Measurements from ENCODE around the gene FOCAD. TPM values are rescaled to one million over a fixed set of nuclear protein-coding genes. Genes with fewer than 3 reads are reported as not detected.

Gene FOCAD
- total and polyA plus RNA-seq, 10 of the 15 experiments (the other 5 are each of a cell fraction or from before 2014, with no cell fraction given), result 13.7 to 93.0 (median 41.8) TPM

- TF ChIP-seq ZBTB33 (IDR thresholded peaks at IDR 0.05), result no peak
- no peak for TF ChIP-seq HDAC2 (IDR thresholded peaks at IDR 0.05)
- 0 out of 2 replicates have a peak, but pooled peaks have one; percentile 7 for TF ChIP-seq ASH2L (IDR thresholded peaks at IDR 0.05; ENCODE audit: borderline replicate concordance, low read depth)
- TF ChIP-seq STAT3 (IDR thresholded peaks at IDR 0.05; ENCODE audit: low read depth, low read length), result no peak
- no peak for TF ChIP-seq RAD21 (IDR thresholded peaks at IDR 0.05; ENCODE audit: insufficient read depth, low read depth, low read length)
- TF ChIP-seq ATF3 (IDR thresholded peaks at IDR 0.05; ENCODE audit: borderline replicate concordance, extremely low read depth, low read depth, low read length), result no peak
- no peak for TF ChIP-seq SP1 (IDR thresholded peaks at IDR 0.05; ENCODE audit: low read depth, low read length)
- TF ChIP-seq RELB (IDR thresholded peaks at IDR 0.05; ENCODE audit: low read depth), result peak; percentile 29; the same call in 1 of the 2 replicates
- TF ChIP-seq NFYB (IDR thresholded peaks at IDR 0.05; ENCODE audit: insufficient read depth, low read depth, low read length), result no peak
- TF ChIP-seq DPF2 (IDR thresholded peaks at IDR 0.05), result no peak
- TF ChIP-seq ZNF24 (IDR thresholded peaks at IDR 0.05), result no peak
- no peak for TF ChIP-seq MXI1 (IDR thresholded peaks at IDR 0.05; ENCODE audit: low read depth, low read length)
- TF ChIP-seq NBN (IDR thresholded peaks at IDR 0.05), result no peak
- TF ChIP-seq ATF7 (IDR thresholded peaks at IDR 0.05; ENCODE audit: low read depth), result 0 out of 2 replicates have a peak, but pooled peaks have one; percentile 18
- no peak for TF ChIP-seq SIX5 (IDR thresholded peaks at IDR 0.05; ENCODE audit: low read depth, low read length, severe bottlenecking)
- TF ChIP-seq HDAC6 (IDR thresholded peaks at IDR 0.05; ENCODE audit: unreplicated experiment), result no peak
- 0 out of 4 replicates have a peak, but pooled peaks of 1 of the 2 experiments have one; percentile 40 for TF ChIP-seq ETV6 (conservative IDR thresholded peaks at IDR 0.05 in 1 of 2, IDR thresholded peaks at IDR 0.05 in 1 of 2; ENCODE audit: borderline replicate concordance in 1 of 2, low read depth in 1 of 2)
- no peak for TF ChIP-seq CEBPZ (IDR thresholded peaks at IDR 0.05; ENCODE audit: low read depth, low read length)
- peak in 1 of 2 experiments; percentile 57; a peak in 1 of 4 replicates for TF ChIP-seq SRF (IDR thresholded peaks at IDR 0.05; ENCODE audit: low read depth in 2 of 2, low read length in 2 of 2)
- no peak for TF ChIP-seq PAX8 (IDR thresholded peaks at IDR 0.05)
- peak; percentile 83 for TF ChIP-seq SPI1 (IDR thresholded peaks at IDR 0.05; ENCODE audit: borderline replicate concordance, insufficient read depth, low read depth, low read length)
- 0 out of 2 replicates have a peak, but pooled peaks have one; percentile 8 for TF ChIP-seq TCF7 (IDR thresholded peaks at IDR 0.05; ENCODE audit: borderline replicate concordance)
- 0 out of 2 replicates have a peak, but pooled peaks have one; percentile 20 for TF ChIP-seq PML (IDR thresholded peaks at IDR 0.05; ENCODE audit: low read length)
- TF ChIP-seq RUNX3 (IDR thresholded peaks at IDR 0.05; ENCODE audit: low read length), result peak; percentile 49; the same call in 1 of the 2 replicates
Measured at GRCh38 chr9:20980832-20981455, 296.9 kb downstream of the FOCAD start (continued).
